CD4-positive, alpha-beta T cell treated with Interleukin-21 for 1 hour (primary cell): ENCODE measurements around the gene CTSL.

Experiments used
- DNase-seq: peaks from one replicate; pipeline ENCODE4 v3.0.0-alpha.2; 2020

The CTSL gene

DNA sequence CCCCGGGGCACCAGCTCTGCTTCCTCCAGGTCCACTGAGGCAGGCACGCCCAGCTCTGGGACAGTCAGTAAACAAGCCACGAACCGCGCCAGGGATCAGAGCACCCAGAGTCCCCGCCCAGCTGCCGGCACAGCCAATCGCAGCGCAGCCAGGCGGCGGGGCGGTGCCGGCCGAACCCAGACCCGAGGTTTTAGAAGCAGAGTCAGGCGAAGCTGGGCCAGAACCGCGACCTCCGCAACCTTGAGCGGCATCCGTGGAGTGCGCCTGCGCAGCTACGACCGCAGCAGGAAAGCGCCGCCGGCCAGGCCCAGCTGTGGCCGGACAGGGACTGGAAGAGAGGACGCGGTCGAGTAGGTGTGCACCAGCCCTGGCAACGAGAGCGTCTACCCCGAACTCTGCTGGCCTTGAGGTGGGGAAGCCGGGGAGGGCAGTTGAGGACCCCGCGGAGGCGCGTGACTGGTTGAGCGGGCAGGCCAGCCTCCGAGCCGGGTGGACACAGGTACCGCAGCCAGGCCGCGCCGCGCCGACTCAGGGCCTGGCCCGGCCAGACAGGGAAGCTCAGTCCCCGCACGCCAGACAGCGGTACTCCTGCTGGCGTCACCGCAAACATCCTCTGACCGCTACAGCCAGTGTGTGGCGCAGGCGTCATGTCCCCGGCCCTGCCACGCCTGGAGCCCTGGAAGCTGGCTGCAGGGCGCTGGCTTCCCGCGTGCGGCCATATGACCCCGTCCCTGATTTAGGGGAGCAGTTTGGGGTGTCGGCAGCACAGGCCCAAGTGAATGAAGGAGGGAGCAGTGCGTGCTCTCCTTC is at the start of gene CTSL:
Gene CTSL, plus strand, starts transcription at position 220 of the 810 bp plus-strand sequence. CDS start 1,485 bp downstream, outside the sequence.
- peak; percentile 53 for DNase-seq

DNA sequence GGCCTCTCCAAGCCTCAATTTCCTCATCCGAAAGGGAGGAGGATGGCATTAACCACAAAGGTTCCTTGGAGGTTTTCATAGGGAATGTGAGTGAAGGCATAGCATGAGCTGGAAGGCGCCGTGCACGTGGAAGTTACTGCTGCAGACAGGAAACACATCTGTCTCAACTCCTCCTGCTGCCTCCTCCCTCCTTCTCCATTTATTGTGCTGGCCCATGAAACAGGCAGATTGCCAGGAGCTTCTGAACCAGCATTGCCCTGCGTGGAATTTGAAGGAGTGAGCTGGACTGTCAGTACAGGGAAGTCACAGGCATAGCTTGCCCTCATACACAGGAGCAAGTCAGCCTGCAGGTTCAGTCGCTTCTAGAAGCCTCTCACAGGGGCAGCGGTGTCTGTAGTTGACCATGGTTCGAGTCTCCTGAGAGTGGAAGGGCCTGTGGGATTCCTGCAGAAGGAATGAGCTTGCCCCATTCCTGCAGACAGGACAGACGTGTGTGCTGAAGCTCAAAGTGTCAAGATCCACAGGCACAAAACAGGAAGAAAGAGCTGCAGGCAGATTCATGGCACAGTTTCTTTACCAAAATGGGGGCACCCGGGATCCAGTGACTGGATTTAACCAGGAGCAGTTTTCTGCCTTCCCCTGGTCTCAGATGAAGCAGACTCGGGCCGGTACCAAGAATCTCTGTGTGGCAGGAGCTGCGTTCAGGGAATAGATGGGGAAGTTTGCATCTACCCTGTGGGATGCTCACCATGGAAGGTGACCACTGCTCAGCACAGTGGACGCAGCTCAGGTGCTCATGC is 48.7 kb upstream of the CTSL start:
- no peak for DNase-seq

DNA sequence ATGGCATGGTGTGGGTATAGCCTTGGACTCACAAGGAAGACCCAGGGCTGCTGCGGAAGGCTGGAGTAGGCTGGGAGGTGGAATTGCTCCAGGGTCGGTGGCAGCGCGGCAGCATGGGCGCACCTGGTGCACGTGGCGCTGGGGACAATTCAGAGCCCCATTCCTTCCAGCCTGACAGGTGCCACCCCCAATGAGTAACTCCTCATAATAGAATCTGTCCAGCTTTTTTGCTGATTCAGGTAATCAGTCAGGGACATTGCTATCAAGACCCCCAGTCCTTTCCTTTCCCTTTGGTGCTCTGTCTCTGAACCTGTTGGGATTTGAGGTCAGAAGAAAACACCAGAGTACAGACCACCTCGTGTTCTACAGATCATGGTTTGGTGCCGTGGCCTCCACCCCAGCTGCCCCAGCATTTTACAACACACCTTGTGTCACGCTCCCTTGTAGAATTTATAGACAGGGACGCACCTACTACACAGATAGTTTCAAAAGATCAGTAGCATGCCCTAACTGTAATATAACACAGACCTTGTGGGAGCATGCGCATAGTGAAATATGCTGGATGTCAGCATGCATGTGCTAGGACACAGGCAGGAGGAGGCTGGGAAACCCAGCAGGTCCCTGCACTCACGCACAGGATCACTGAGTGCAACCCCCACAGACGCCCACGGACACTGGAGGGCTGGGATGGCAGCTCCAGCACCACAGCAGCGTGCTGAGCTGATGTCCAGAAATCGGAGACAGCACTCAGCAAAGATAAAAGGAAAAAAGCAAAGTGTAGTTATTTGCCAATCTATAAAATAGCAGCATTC is 47.9 kb upstream of the CTSL start:
- DNase-seq, result no peak

DNA sequence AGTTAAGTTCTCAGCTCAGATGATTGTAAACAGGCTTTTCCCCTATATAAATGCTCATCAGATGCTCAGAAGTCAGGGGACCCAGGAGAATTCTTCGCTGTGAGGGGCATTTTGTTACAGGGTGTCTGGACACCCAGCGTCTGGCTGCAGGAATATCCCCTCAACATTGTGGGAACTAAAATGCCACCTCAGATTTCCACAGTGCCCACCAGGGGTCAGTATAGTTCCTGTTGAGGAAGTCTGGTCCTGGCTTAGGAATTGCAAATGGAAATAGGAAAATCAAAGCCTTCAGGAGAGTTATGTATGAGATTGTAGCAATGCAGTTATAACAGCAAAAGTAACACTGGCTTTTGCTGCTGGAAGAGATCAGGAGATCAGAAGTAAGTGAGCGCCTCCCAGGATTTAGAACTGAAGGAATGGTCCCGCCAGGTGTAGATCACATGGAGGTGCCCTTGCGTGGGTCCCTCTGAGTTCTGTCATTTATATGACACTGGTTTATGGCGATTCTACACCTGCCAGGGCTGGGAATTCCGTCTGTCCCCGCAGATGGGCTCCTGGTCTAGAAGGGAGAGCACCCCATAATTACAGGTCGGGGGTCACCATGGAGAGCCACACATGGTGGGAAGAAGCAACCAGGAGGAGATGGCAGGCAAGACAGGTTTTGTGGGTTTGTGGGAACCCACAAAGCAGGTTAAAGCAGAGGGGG is 47.1 kb upstream of the CTSL start:
- peak; percentile 33 for DNase-seq

- DNase-seq, result no peak
These were observed 44.5 kb upstream of the CTSL start for GRCh38 chr9:87681271-87682061.

GRCh38 chr9:87682085-87682484 is 43.8 kb upstream of the CTSL start:
- DNase-seq, result no peak

DNA sequence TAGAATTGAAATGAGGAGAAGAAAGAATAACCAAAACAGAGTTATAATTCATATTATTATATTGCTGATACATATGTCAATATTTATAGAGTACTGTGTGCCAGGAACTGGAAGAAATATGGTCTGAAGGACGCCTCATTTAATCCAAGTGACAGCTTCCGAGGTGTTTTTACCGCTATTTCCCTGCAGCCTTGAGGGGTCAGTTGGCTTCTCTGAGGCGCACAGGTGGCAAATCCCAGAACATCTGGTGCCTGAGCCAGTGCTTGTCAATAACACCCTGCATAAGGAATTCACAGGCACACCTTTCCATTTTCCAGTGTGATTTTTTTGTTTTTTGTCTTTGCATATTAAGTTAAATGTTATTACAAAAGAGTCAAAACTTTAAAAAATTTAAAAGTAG is 43.3 kb upstream of the CTSL start:
- no peak for DNase-seq

DNA sequence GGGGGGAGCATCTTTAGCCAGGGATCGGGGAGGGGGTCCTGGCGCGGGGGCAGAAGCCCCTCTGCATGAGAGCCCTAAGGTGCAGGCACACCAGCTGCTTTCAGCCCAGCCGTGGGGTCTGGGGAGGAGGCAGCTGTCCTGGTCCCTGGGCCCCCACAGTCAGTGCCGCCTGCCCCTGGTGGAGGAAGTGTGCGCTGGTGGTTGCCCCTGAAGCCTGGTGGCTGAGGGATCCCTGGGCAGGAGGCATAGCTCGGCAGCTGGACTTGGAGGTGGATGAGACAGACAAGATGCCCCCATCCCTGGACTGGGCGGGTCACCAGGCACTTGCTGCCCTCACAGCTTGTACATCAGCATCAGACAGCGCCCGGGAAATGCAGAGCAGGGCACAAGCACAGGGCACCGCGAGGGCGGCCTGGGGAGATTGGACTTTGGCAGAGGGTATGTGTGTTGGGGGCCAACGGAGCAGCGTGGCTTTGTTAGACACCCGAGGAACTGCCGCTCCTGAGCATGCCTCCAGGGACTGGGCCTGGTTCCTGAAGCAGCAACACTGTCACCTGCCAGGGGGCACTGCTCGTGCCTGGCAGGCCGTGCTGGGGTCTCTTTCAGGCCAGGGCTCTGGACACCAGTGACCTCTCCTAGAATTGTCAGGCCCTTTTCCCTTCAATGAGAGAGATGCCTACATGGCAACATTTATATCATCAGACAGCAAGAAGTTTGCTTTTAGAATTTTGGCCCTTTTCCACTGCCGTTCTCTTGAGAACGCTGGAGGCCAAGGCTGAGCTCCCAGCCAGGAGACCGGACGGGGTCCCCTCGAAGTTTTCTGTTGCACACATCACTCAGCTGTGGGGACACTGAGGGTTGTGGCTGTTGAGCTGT is 41.9 kb upstream of the CTSL start:
- DNase-seq, result no peak

GRCh38 chr9:87684627-87685219 is 41.2 kb upstream of the CTSL start:
- no peak for DNase-seq

DNA sequence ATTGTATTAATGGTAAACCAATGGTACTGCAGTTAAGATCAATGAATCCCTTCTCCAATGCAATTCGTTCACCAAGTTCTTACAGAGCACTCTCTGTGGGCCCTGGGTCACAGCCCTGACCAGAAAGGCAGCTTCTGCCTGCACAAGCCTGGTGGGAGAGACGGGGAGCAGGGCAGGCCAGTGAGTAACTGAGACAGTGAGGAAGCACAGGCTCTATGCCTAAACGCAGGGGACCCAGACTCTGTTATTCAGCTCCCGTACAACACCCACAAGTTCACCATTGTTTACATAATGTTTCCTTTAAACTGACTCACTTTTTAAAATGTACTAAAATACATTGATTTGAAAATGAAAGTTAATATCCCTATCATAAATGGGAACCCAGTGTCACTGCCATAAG is 40.5 kb upstream of the CTSL start:
- no peak for DNase-seq

- no peak for DNase-seq
These were observed 39.9 kb upstream of the CTSL start for GRCh38 chr9:87685871-87686519.

DNA sequence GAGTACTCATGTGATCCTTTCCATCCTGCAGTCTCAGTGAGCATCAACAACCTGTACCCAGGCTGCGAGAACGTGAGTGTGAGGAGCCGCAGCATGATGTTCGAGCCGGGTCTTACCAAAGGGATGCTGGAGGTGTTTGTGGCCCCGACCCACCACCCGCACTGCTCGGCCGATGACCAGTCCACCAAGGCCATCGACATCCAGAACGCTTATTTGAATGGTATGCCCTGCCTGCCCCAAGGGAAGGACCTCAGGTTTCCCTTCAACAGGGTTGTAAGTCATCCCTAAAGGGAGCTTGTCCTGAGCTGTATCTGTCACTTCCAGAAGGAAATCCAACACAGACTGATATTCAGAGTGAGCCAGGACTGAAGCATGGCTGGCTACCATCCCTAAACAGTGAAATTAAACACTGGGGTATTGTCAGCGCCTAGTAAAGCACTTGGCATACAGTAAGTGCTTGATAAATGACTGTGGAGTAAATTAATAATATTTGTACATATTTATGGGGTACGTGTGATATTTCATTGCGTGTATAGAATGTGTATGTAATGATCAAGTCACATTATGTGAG is 39.3 kb upstream of the CTSL start:
- DNase-seq, result no peak

DNA sequence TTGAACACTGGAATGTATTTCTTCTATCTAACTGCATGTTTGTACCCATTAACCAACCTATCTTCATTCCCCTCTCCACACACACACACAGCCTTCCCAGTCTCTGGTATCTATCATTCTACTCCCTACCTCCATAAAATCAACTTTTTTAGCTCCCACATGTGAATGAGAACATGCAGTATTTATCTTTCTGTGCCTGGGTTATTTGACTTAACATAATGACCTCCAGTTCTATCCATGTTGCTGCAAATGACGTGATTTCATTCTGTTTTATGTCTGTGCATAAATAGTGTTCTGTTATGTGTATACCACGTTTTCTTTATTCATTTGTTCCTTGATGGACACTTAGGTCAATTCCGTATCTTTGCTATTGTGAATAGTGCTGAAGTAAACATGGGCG is 38.7 kb upstream of the CTSL start:
- DNase-seq, result no peak

GRCh38 chr9:87694236-87694755 is 31.6 kb upstream of the CTSL start:
- DNase-seq, result no peak

GRCh38 chr9:87695523-87695922 is 30.4 kb upstream of the CTSL start:
- no peak for DNase-seq

GRCh38 chr9:87696641-87697040 is 29.3 kb upstream of the CTSL start:
- DNase-seq, result no peak

GRCh38 chr9:87698069-87698809 is 27.7 kb upstream of the CTSL start:
- DNase-seq, result no peak

- no peak for DNase-seq
These were observed 26.1 kb upstream of the CTSL start for GRCh38 chr9:87699835-87700234.
